GM12878 (cell line): ENCODE data around the gene ACSF3. TPM values are rescaled to one million over a fixed set of nuclear protein-coding genes. Genes with fewer than 3 reads are reported as not detected.

Experiments used
- ATAC-seq: fragments of 200-7000 bp; cut with Tn5 transposase; 3 replicates; pipeline ENCODE4 v1.9.1; 2020; ENCODE audit warnings: mild to moderate bottlenecking, moderate library complexity
- BruUV-seq: library from RNA; stranded (reverse); fragments of 400-500 nt; replicated peaks from 2 replicates; lab custom pipeline; 2021; lab: Mats Ljungman, UMichigan
- CTCF ChIA-PET: fragments of 300-600 bp; sonication (Branson Sonifier 250); formaldehyde crosslinking; extraction: SDS; loops from one replicate; lab custom pipeline; 2021; ENCODE audit warnings: inconsistent platforms; lab: Yijun Ruan, JAX
- POLR2A ChIA-PET: fragments of 350-600 bp; formaldehyde crosslinking; extraction: SDS; loops from one replicate; lab custom pipeline; 2021; ENCODE audit warnings: inconsistent platforms; lab: Charles Lee
- RAD21 ChIA-PET: fragments of 300-600 bp; sonication (Branson Sonifier 250); formaldehyde crosslinking; loops from one replicate; lab custom pipeline; 2023; ENCODE audit warnings: antibody characterized with exemption; ENCODE audit not compliant: unreplicated experiment; lab: Charles Lee
- SMC1A ChIA-PET: fragments of 300-600 bp; sonication (Branson Sonifier 250); formaldehyde crosslinking; loops from one replicate; lab custom pipeline; 2023; ENCODE audit not compliant: unreplicated experiment, uncharacterized antibody; lab: Charles Lee
- DNase-seq: peaks from one replicate; pipeline ENCODE4 v3.0.0-alpha.2; 2011; ENCODE audit warnings: low read depth, low spot score
- FAIRE-seq: peaks from 3 replicates; lab custom pipeline; 2011; peaks lifted over from hg19 to GRCh38; lab: Jason Lieb, UNC
- H2AFZ ChIP-seq: 2 replicates; pipeline ENCODE4 v1.6.0; 2011; ENCODE audit warnings: low read depth, low read length, control low read depth; ENCODE audit not compliant: control insufficient read depth
- H3K27ac ChIP-seq: 2 replicates; pipeline ENCODE4 v1.5.1; 2011; ENCODE audit warnings: control low read depth; ENCODE audit not compliant: control insufficient read depth, insufficient read depth
- H3K27me3 ChIP-seq, 2 experiments: replicated peaks in 1 of 2; 2 replicates each; pipeline versions ENCODE4 v1.6.0 to v1.6.1; 2011; ENCODE audit warnings: low read length in 1 of 2; ENCODE audit not compliant: control insufficient read depth in 2 of 2, insufficient read depth in 2 of 2
- H3K36me3 ChIP-seq, 2 experiments: 2 replicates each; pipeline ENCODE4 v1.5.1; 2011; ENCODE audit warnings: low read length in 1 of 2; ENCODE audit not compliant: control insufficient read depth in 2 of 2, insufficient read depth in 2 of 2
- H3K4me1 ChIP-seq: 2 replicates; pipeline ENCODE4 v1.6.1; 2011; ENCODE audit warnings: mild to moderate bottlenecking, low read length, moderate library complexity, mixed read lengths; ENCODE audit not compliant: control insufficient read depth, insufficient read depth
- H3K4me2 ChIP-seq: 2 replicates; pipeline ENCODE4 v1.6.0; 2011; ENCODE audit warnings: control low read depth; ENCODE audit not compliant: control insufficient read depth, insufficient read depth
- H3K4me3 ChIP-seq: fragments of 200-600 bp; sonication (generic); 2 replicates; pipeline ENCODE4 v1.5.1; 2016
- H3K79me2 ChIP-seq: 2 replicates; pipeline ENCODE4 v1.6.0; 2011; ENCODE audit warnings: low read length; ENCODE audit not compliant: control insufficient read depth, insufficient read depth
- H3K9ac ChIP-seq: 2 replicates; pipeline ENCODE4 v1.8.0; 2011; ENCODE audit warnings: low read length, control low read depth, mixed read lengths; ENCODE audit not compliant: control insufficient read depth, insufficient read depth
- H3K9me3 ChIP-seq: replicated peaks from 3 replicates; pipeline ENCODE4 v1.5.1; 2011; ENCODE audit warnings: mild to moderate bottlenecking, low read length; ENCODE audit not compliant: control insufficient read depth, insufficient read depth
- H4K20me1 ChIP-seq: 2 replicates; pipeline ENCODE4 v1.6.0; 2011; ENCODE audit not compliant: control insufficient read depth, insufficient read depth
- CHD1 ChIP-seq: IDR thresholded peaks from 2 replicates; pipeline ENCODE4 v1.6.1; 2012; ENCODE audit warnings: low read depth, low read length, improper control_type of control experiment
- EGR1 ChIP-seq, 2 experiments: IDR thresholded peaks; 1 replicate in 1 of 2; 2 replicates in 1 of 2; pipeline ENCODE4 v1.6.1; 2011 to 2012; ENCODE audit warnings: low read depth in 2 of 2, low read length in 2 of 2, borderline replicate concordance in 1 of 2, mild to moderate bottlenecking in 1 of 2, moderate library complexity in 1 of 2
- GATAD2B ChIP-seq: fragments of 450-650 bp; conservative IDR thresholded peaks from 2 replicates; pipeline ENCODE4 v1.6.1; 2017; ENCODE audit warnings: low read depth, mild to moderate bottlenecking, moderate library complexity
- HDAC2 ChIP-seq: fragments of 200-600 bp; sonication (generic); IDR thresholded peaks from 2 replicates; pipeline ENCODE4 v1.6.1; 2017
- JUNB ChIP-seq: IDR thresholded peaks from 2 replicates; pipeline ENCODE4 v1.6.1; 2016; ENCODE audit warnings: antibody characterized with exemption, mild to moderate bottlenecking
- MTA3 ChIP-seq: IDR thresholded peaks from 2 replicates; pipeline ENCODE4 v1.6.1; 2012; ENCODE audit warnings: low read length, inconsistent platforms, borderline replicate concordance
- PAX5 ChIP-seq: IDR thresholded peaks from 2 replicates; pipeline ENCODE4 v1.6.1; 2011; ENCODE audit warnings: low read depth, low read length, borderline replicate concordance
- WGBS: methylation state at CpG from one replicate; pipeline ENCODE4 v1.1.6; 2016; ENCODE audit warnings: low lambda C conversion rate; ENCODE audit not compliant: insufficient replicate concordance, insufficient coverage; ENCODE audit errors: missing lambda C conversion rate; 5-methylcytosine and 5-hydroxymethylcytosine counted together
- in situ Hi-C: fragments of 300-500 bp; cut with MboI; formaldehyde crosslinking; loops from 9 replicates; pipeline ENCODE4 v1.14.3; 2018; ENCODE audit warnings: mixed read lengths
- intact Hi-C: fragments of 100-400 bp; cut with micrococcal nuclease; formaldehyde crosslinking; loops from one replicate; pipeline ENCODE4 v1.14.2; 2022; ENCODE audit not compliant: unreplicated experiment
- polyA plus RNA-seq, 11 experiments: library from polyadenylated mRNA; depleted of rRNA in 4 of 11; unstranded in 6 of 11; stranded (reverse) in 5 of 11; fragments of >200 nt; fragmentation: Nextera tagmentation in 4 of 11; fragmentation: Illumina TruSeq in 1 of 11; extraction: Ambion mirVana in 4 of 11; extraction: Trizol in 1 of 11; gene quantifications; 1 replicate in 1 of 11; 2 replicates in 10 of 11; pipeline versions ENCODE4 v1.2.1 to v1.2.3, GENCODE V29; 2011 to 2016; ENCODE audit warnings: inconsistent platforms in 2 of 11, missing spikeins in 2 of 11, low read depth in 1 of 11
- total RNA-seq, 4 experiments: library from RNA; depleted of rRNA in 3 of 4; stranded (reverse); fragments of >200 nt in 3 of 4; fragmentation: Illumina TruSeq in 1 of 4; extraction: Trizol in 1 of 4; gene quantifications; 2 replicates each; pipeline versions ENCODE4 v1.2.1 to v1.2.3, GENCODE V29; 2013 to 2021
- TF ChIP-seq, protein P1 (sequence below): fragments of 150-350 bp; IDR thresholded peaks from 2 replicates; pipeline ENCODE4 v1.6.1; 2016; ENCODE audit warnings: low read depth, low read length
- TF ChIP-seq, protein P2 (sequence below): fragments of 450-650 bp; IDR thresholded peaks from 2 replicates; pipeline ENCODE4 v1.6.1; 2017; ENCODE audit warnings: mild to moderate bottlenecking, moderate library complexity

ACSF3 gene
- total and polyA plus RNA-seq, 10 of the 15 experiments (the other 5 are each of a cell fraction or from before 2014, with no cell fraction given), result 1.0 to 44.4 (median 25.8) TPM

- TF ChIP-seq, protein P1, sequence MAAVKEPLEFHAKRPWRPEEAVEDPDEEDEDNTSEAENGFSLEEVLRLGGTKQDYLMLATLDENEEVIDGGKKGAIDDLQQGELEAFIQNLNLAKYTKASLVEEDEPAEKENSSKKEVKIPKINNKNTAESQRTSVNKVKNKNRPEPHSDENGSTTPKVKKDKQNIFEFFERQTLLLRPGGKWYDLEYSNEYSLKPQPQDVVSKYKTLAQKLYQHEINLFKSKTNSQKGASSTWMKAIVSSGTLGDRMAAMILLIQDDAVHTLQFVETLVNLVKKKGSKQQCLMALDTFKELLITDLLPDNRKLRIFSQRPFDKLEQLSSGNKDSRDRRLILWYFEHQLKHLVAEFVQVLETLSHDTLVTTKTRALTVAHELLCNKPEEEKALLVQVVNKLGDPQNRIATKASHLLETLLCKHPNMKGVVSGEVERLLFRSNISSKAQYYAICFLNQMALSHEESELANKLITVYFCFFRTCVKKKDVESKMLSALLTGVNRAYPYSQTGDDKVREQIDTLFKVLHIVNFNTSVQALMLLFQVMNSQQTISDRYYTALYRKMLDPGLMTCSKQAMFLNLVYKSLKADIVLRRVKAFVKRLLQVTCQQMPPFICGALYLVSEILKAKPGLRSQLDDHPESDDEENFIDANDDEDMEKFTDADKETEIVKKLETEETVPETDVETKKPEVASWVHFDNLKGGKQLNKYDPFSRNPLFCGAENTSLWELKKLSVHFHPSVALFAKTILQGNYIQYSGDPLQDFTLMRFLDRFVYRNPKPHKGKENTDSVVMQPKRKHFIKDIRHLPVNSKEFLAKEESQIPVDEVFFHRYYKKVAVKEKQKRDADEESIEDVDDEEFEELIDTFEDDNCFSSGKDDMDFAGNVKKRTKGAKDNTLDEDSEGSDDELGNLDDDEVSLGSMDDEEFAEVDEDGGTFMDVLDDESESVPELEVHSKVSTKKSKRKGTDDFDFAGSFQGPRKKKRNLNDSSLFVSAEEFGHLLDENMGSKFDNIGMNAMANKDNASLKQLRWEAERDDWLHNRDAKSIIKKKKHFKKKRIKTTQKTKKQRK, result no peak
- TF ChIP-seq EGR1 (IDR thresholded peaks at IDR 0.05; ENCODE audit: borderline replicate concordance in 1 of 2, low read depth in 2 of 2, low read length in 2 of 2), result no peak
- TF ChIP-seq GATAD2B, result no peak
- no peak for TF ChIP-seq CHD1
- no peak for TF ChIP-seq JUNB
Observed at GRCh38 chr16:89050868-89051311, 42.8 kb upstream of the ACSF3 start (continued).

DNA sequence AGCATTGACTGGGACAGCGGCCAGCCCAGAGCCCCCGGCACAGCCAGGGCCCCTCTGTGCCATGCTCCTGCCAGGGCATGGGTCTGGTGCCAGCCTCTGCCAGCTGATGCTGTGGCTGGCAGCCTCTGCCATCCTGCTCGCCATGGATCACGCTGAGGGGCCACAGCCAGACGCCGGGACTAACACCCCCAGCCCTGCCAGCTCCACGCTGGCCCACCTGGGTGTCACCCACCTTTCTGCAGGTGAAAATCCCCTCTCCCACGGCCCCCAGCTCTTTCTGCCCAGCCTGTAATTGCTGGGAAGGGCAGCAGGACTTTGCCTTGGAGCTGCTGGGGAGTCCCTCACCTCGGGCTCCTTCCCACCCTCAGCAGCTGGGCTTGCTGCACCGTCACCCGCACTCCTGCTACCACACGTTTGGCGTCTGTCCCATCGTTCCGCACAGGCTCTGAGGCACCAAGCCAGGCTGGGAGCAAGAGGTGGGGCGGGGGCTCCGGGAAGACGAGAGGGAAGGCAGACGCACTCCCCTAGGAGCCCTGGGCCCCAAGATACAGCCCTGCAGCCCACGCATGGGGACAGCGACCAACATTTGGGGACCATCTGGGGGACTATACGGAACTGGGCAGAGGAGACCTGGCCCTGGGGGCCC, 42.0 kb upstream of the ACSF3 start:
- 43% methylated on average over 21 of the region's 22 CpGs for WGBS
- H2AFZ ChIP-seq, result no peak overlapping the region
- no peak for ATAC-seq
- in situ Hi-C loops (no loop called here), intact Hi-C loops (no loop called here)
- no peak for DNase-seq
- H3K4me3 ChIP-seq, result no peak overlapping the region
- CTCF ChIA-PET, result interaction anchor here (0.7 kb wide), 1 partner anchor 232 kb away, joined by 3 read pairs; no protein-coding TSS in a partner anchor
- H3K4me2 ChIP-seq, result no peak overlapping the region
- H3K79me2 ChIP-seq, result no peaks in the 10 kb centered on the region
- no peaks in the 10 kb centered on the region for H3K4me1 ChIP-seq
- no peaks in the 10 kb centered on the region for H3K36me3 ChIP-seq
- no peak for FAIRE-seq
- no peaks in the 10 kb centered on the region for H3K9me3 ChIP-seq
- H3K27me3 ChIP-seq, result no peaks in the 10 kb centered on the region
- RAD21 ChIA-PET, result no interaction called here
- no peak overlapping the region for H3K27ac ChIP-seq
- SMC1A ChIA-PET, result no interaction called here
- no peaks in the 10 kb centered on the region for H4K20me1 ChIP-seq
- H3K9ac ChIP-seq, result no peak overlapping the region
- POLR2A ChIA-PET, result no interaction called here
- TF ChIP-seq, protein P2, sequence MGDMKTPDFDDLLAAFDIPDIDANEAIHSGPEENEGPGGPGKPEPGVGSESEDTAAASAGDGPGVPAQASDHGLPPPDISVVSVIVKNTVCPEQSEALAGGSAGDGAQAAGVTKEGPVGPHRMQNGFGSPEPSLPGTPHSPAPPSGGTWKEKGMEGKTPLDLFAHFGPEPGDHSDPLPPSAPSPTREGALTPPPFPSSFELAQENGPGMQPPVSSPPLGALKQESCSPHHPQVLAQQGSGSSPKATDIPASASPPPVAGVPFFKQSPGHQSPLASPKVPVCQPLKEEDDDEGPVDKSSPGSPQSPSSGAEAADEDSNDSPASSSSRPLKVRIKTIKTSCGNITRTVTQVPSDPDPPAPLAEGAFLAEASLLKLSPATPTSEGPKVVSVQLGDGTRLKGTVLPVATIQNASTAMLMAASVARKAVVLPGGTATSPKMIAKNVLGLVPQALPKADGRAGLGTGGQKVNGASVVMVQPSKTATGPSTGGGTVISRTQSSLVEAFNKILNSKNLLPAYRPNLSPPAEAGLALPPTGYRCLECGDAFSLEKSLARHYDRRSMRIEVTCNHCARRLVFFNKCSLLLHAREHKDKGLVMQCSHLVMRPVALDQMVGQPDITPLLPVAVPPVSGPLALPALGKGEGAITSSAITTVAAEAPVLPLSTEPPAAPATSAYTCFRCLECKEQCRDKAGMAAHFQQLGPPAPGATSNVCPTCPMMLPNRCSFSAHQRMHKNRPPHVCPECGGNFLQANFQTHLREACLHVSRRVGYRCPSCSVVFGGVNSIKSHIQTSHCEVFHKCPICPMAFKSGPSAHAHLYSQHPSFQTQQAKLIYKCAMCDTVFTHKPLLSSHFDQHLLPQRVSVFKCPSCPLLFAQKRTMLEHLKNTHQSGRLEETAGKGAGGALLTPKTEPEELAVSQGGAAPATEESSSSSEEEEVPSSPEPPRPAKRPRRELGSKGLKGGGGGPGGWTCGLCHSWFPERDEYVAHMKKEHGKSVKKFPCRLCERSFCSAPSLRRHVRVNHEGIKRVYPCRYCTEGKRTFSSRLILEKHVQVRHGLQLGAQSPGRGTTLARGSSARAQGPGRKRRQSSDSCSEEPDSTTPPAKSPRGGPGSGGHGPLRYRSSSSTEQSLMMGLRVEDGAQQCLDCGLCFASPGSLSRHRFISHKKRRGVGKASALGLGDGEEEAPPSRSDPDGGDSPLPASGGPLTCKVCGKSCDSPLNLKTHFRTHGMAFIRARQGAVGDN, result no peak
- TF ChIP-seq MTA3 (no peak), HDAC2 (no peak), PAX5 (no peak)
- TF ChIP-seq, all 136 proteins: peak for 0
- BruUV-seq, result no TSS peak
